Stomach (tissue), 9 donors: ENCODE data around the gene CCDC51. TPM values are rescaled to one million over a fixed set of nuclear protein-coding genes. Genes with fewer than 3 reads are reported as not detected.

Experiments
- DNase-seq, 2 donors: peaks; one replicate each; pipeline versions ENCODE4 v3.0.0 to v3.0.0-alpha.2; 2013 to 2019
- H3K27ac ChIP-seq, 5 donors: fragments of 200-600 bp in 4 of 5; sonication (generic) in 4 of 5; one replicate each; pipeline ENCODE4 v1.5.1; 2013 to 2019; ENCODE audit warnings: mild to moderate bottlenecking in 1 of 5, moderate library complexity in 1 of 5
- H3K27me3 ChIP-seq, 3 donors: fragments of 200-600 bp; sonication (generic); one replicate each; pipeline ENCODE4 v1.5.1; 2017 to 2019; ENCODE audit warnings: mixed run types in 1 of 3
- H3K36me3 ChIP-seq, 4 donors: fragments of 200-600 bp; sonication (generic); 1 replicate in 3 of 4; 2 replicates in 1 of 4; pipeline ENCODE4 v1.5.1; 2016 to 2019
- H3K4me1 ChIP-seq, 4 donors: fragments of 200-600 bp; sonication (generic); one replicate each; pipeline ENCODE4 v1.5.1; 2016 to 2019
- H3K4me3 ChIP-seq, 4 donors: fragments of 200-600 bp; sonication (generic) in 3 of 4; one replicate each; pipeline ENCODE4 v1.5.1; 2016 to 2019; ENCODE audit warnings: mild to moderate bottlenecking in 1 of 4
- H3K9me3 ChIP-seq, 4 donors: fragments of 200-600 bp; sonication (generic); one replicate each; pipeline ENCODE4 v1.5.1; 2016 to 2019
- CTCF ChIP-seq, 7 experiments: fragments of 450-650 bp in 4 of 7; fragments of 200-600 bp in 3 of 7; sonication (generic) in 3 of 7; IDR thresholded peaks; one replicate each; pipeline ENCODE4 v1.5.1; 2016 to 2019; ENCODE audit warnings: antibody characterized with exemption in 7 of 7, control low read depth in 2 of 7, mild to moderate bottlenecking in 1 of 7
- EP300 ChIP-seq: sonication (generic); formaldehyde crosslinking; IDR thresholded peaks from one replicate; pipeline ENCODE4 v1.6.1; 2017; ENCODE audit warnings: antibody characterized with exemption
- POLR2A ChIP-seq, 4 donors: fragments of 450-650 bp; IDR thresholded peaks; one replicate each; pipeline ENCODE4 v1.6.1; 2016; ENCODE audit warnings: antibody characterized with exemption in 4 of 4, control low read depth in 2 of 4, mild to moderate bottlenecking in 1 of 4, moderate library complexity in 1 of 4
- POLR2AphosphoS5 ChIP-seq, 3 donors: sonication (generic); formaldehyde crosslinking; IDR thresholded peaks; one replicate each; pipeline ENCODE4 v1.6.1; 2016; ENCODE audit warnings: antibody characterized with exemption in 3 of 3
- whole genome bisulfite sequencing, 5 donors: extraction: QIAGEN DNeasy Blood & Tissue Kit in 3 of 5; methylation state at CpG; one replicate each; pipeline versions ENCODE4 v1.1.5 to v1.1.7; 2013 to 2018; 5-methylcytosine and 5-hydroxymethylcytosine counted together
- intact Hi-C: fragments of 100-400 bp; cut with DNase I; formaldehyde crosslinking; loops from one replicate; pipeline ENCODE4 v1.15.1; 2023; ENCODE audit warnings: low total_unique reads
- polyA plus RNA-seq, 3 donors: library from polyadenylated mRNA; stranded (reverse); fragments of 200-250 nt; gene quantifications; one replicate each; pipeline ENCODE4 v1.2.3, GENCODE V29; 2013
- total RNA-seq, 5 donors: library from RNA; depleted of rRNA; stranded (reverse); fragments of >200 nt; gene quantifications; one replicate each; pipeline versions ENCODE4 v1.1.0 to v1.2.3, GENCODE V29; 2014 to 2016
- donor health status: healthy with polysubstance abuse.
- donor health status: Bipolar disorder and iron deficiency.
- donor health status: healthy.

The CCDC51 gene
- total and polyA plus RNA-seq, 8 donors, result 1.8 to 12.5 (median 8.3) TPM

GRCh38 chr3:48440590-48440958 is 655 bp upstream of the CCDC51 start:
- intact Hi-C loops, result no loop called here
- TF ChIP-seq CTCF (IDR thresholded peaks at IDR 0.05) (no peak), POLR2AphosphoS5 (IDR thresholded peaks at IDR 0.05) (no peak), EP300 (no peak), POLR2A (IDR thresholded peaks at IDR 0.05) (no peak)
- Histone ChIP-seq H3K27me3 (no peaks in the 10 kb centered on the region), H3K27ac (peak overlapping the region; percentile 90 to 95 (median 94)), H3K4me1 (peaks cover 17 to 42% (median 33%) of the 10 kb centered on the region in 4 donors), H3K9me3 (no peaks in the 10 kb centered on the region), H3K4me3 (peak overlapping the region; percentile 70 to 88 (median 80)), H3K36me3 (peaks cover 4 to 37% (median 35%) of the 10 kb centered on the region in 4 donors)
- peak in 1 of 2 donors; percentile 54 for DNase-seq
- 0 to 2% (median 1%) methylated on average over 21 of the region's 21 CpGs for WGBS, 5 donors

- Histone ChIP-seq H3K4me3 (no peak overlapping the region), H3K4me1 (peaks cover 33 to 65% (median 42%) of the 10 kb centered on the region in 4 donors), H3K9me3 (no peaks in the 10 kb centered on the region), H3K27me3 (no peaks in the 10 kb centered on the region), H3K36me3 (peaks cover 1 to 25% (median 22%) of the 10 kb centered on the region in 4 donors), H3K27ac (no peak overlapping the region)
- TF ChIP-seq EP300 (no peak), POLR2AphosphoS5 (IDR thresholded peaks at IDR 0.05) (no peak), CTCF (IDR thresholded peaks at IDR 0.05) (no peak), POLR2A (IDR thresholded peaks at IDR 0.05) (no peak)
- intact Hi-C loops, result no loop called here
- peak in 1 of 2 donors; percentile 1 for DNase-seq
- WGBS, 5 donors, result 85 to 91% (median 86%) methylated on average over 4 of the region's 4 CpGs
These were observed 2.1 kb downstream of the CCDC51 start for GRCh38 chr3:48437812-48438211.

GRCh38 chr3:48436855-48437254 is 3.1 kb downstream of the CCDC51 start:
- H3K27ac ChIP-seq, result no peak overlapping the region
- peaks cover 32 to 60% (median 35%) of the 10 kb centered on the region in 4 donors for H3K4me1 ChIP-seq
- 73 to 88% (median 83%) methylated on average over 7 of the region's 7 CpGs for WGBS, 5 donors

GRCh38 chr3:48436477-48436787 is 3.5 kb downstream of the CCDC51 start:
- 0 to 88% (median 68%) methylated on average over 1 of the region's 1 CpG for WGBS, 5 donors
- Histone ChIP-seq H3K9me3 (no peaks in the 10 kb centered on the region), H3K36me3 (peaks cover 8 to 22% (median 19%) of the 10 kb centered on the region in 4 donors), H3K4me3 (no peak overlapping the region), H3K27ac (peak overlapping the region in 3 of 5 donors; percentile 4 to 96 (median 66)), H3K4me1 (peaks cover 28 to 56% (median 31%) of the 10 kb centered on the region in 4 donors), H3K27me3 (no peaks in the 10 kb centered on the region)
- DNase-seq, result no peak
- TF ChIP-seq POLR2AphosphoS5 (IDR thresholded peaks at IDR 0.05), result no peak
- TF ChIP-seq EP300, result no peak
- no peak for TF ChIP-seq POLR2A (IDR thresholded peaks at IDR 0.05)
- no peak for TF ChIP-seq CTCF (IDR thresholded peaks at IDR 0.05)
- intact Hi-C loops, result no loop called here

More at GRCh38 chr3:48436855-48437254, 3.1 kb downstream of the CCDC51 start:
- Histone ChIP-seq H3K27me3 (no peaks in the 10 kb centered on the region), H3K4me3 (no peak overlapping the region), H3K9me3 (no peaks in the 10 kb centered on the region), H3K36me3 (peaks cover 8 to 24% (median 22%) of the 10 kb centered on the region in 4 donors)
- intact Hi-C loops, result no loop called here
- no peak for TF ChIP-seq EP300
- TF ChIP-seq POLR2A (IDR thresholded peaks at IDR 0.05), result no peak
- no peak for TF ChIP-seq POLR2AphosphoS5 (IDR thresholded peaks at IDR 0.05)
- no peak for TF ChIP-seq CTCF (IDR thresholded peaks at IDR 0.05)
- DNase-seq, result peak in 1 of 2 donors; percentile 1
